ENCODE results near the gene PARD3.

The PARD3 gene

DNA sequence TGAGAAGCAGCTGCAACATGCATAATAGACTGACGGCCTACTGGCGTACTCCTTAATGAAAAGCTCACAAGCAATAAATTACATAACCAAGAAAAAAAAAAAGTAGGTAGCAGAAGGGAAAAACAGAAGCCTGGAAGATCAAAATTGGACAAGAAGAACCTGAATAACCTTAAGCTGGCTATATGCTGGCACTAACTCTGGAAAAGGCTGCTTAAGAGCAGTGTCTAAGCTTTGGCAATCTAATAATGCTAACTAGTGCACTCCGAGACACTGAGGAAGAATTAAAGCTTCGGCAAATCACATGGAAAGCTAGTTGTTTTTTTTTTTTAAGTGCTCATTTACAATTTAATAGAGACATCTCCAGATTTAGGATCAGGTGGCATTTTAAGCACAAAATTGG, 441.9 kb downstream of the PARD3 start:
- no peak overlapping the region for H3K27ac ChIP-seq
- TF ChIP-seq, protein P1, sequence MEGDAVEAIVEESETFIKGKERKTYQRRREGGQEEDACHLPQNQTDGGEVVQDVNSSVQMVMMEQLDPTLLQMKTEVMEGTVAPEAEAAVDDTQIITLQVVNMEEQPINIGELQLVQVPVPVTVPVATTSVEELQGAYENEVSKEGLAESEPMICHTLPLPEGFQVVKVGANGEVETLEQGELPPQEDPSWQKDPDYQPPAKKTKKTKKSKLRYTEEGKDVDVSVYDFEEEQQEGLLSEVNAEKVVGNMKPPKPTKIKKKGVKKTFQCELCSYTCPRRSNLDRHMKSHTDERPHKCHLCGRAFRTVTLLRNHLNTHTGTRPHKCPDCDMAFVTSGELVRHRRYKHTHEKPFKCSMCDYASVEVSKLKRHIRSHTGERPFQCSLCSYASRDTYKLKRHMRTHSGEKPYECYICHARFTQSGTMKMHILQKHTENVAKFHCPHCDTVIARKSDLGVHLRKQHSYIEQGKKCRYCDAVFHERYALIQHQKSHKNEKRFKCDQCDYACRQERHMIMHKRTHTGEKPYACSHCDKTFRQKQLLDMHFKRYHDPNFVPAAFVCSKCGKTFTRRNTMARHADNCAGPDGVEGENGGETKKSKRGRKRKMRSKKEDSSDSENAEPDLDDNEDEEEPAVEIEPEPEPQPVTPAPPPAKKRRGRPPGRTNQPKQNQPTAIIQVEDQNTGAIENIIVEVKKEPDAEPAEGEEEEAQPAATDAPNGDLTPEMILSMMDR (conservative IDR thresholded peaks at IDR 0.05), result no peak

DNA sequence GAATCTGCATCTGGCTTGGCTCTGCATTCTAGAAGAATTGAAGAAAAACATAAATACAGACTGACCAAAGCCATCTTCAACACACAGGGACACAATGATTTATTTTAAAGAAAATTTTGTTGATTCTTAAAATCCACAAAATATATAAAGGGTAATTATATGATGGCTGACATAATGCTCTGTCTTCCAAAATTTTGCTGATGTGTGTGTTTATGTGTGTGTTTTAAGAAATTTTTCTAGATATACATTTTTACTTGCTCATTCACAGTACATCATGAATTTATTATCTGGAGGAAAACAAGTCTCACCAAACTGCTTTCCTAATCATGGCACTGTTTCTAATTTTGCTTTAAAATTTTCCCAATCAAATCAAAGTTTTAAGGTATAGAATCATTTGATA, 442.6 kb downstream of the PARD3 start:
- H3K27ac ChIP-seq, result no peak overlapping the region

DNA sequence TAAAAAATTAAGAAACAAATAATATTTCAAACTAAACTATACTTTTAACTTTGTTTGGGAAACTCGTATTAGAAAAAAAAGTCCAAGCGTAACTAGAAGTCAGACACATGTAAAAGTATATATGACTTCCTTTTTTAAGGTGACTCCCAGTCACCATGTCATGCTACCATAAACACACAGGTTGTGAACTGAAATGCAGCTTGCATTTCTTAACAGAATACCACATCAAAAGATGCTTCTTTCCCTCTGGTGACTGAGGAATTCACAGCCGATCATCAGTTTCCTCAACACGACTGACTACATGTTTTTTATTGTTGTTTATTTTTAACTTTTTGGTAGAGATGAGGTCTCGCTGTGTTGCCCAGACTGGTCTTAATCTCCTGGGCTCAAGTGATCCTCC, 445.0 kb downstream of the PARD3 start:
- TF ChIP-seq, protein P1 (conservative IDR thresholded peaks at IDR 0.05), result no peak
- no peak overlapping the region for H3K27ac ChIP-seq

More for the DNA sequence above, 442.6 kb downstream of the PARD3 start:
- TF ChIP-seq, protein P1 (conservative IDR thresholded peaks at IDR 0.05), result no peak

DNA sequence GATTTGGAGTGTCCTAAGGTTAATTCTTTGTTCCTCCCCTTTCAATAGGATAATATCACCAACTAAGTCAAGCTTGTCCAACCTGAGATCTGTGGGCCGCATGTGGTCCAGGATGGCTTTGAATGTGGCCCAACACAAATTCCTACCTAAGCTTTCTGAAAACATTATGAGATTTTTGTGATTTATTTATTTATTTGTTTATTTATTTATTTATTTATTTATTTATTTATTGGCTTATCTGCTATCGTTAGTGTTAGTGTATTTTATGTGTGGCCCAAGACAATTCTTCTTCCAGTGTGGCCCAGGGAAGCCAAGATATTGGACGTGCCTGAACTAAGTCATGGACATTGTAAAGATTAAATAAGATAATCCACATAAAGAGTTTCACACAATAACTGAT, 446.0 kb downstream of the PARD3 start:
- no peak overlapping the region for H3K27ac ChIP-seq
- TF ChIP-seq, protein P1 (conservative IDR thresholded peaks at IDR 0.05), result no peak

DNA sequence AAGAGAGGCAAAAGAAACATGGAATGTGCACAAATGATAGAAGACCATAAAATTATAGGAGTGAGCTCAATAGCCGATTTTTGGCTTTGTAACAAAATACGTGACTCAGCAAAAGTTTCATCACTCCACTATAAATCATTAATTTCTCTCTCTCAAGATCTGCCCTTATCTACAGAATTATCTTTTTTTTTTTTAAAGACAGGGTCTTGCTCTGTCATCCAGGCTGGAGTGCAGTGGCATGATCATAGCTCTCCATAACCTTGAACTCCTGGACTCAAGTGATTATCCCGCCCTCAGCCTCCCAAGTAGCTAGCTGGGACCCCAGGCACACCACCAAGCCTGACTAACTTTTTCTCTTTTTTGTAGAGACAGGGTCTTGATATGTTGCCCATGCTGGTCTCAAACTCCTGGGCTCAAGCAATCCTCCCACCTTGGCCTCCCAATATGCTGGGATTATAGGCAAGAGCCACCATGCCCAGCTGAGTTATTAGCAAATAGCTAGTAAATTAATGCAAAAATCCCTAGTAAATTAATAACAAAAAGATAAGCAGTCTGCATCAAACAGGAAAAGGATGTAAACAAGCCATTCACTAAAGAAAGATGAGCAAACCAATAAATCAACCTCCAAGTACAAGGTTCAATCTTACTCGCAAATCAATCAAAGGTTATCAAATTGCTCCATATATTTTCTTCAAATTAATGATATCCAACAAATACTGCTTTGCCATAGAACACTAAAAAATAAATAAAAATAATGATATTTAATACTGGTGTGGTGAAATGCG, 450.7 kb downstream of the PARD3 start:
- TF ChIP-seq, protein P1 (conservative IDR thresholded peaks at IDR 0.05), result no peak
- no peak overlapping the region for H3K27ac ChIP-seq

DNA sequence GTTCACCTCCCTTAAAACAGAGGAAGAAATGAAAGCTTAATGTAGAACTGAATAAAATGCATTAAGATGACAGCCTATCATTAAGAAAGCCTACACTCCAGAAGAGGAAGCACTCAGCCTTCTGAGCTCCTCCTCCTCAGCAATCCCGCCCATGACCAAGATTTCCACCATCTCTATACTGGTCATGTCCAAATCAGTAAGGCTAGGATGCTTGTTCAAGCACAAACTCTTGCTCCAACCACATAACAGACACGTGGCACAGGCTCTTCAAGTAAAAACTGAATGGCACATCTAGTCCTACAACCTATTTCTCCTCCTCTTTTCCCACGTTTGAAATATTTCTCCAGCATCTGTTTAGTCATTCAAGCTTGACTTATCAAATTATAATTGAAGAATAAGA, 454.1 kb downstream of the PARD3 start:
- TF ChIP-seq, protein P1 (conservative IDR thresholded peaks at IDR 0.05), result no peak
- H3K27ac ChIP-seq, result no peak overlapping the region

DNA sequence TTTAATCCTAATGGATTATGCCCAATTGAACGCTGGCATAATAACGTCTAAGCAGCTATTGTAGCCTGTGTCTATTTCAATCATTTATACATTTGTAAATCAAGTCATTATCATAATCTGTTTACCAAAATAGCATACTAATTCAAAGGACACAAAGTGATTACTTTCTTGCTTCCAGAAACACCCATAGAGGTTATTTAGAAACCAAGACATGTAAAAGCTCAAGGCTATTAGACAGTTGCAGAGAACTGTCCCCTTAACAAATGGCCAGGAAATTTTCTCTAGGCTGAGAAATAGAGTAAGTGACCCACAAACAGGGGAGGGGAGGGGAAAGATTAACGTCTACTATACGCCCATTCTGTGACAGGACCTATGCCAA, 455.7 kb downstream of the PARD3 start:
- TF ChIP-seq, protein P1 (conservative IDR thresholded peaks at IDR 0.05), result no peak
- no peak overlapping the region for H3K27ac ChIP-seq
